ENCODE results near the gene HLF.

HLF gene

GRCh38 chr17:55304171-55304859, 39.6 kb downstream of the HLF start:
- no peak overlapping the region for H3K4me3 Mint-ChIP-seq
- no peak for DNase-seq
- H3K27ac Mint-ChIP-seq = no peak overlapping the region
- H3K9me3 Mint-ChIP-seq = no peaks in the 10 kb centered on the region
- ATAC-seq (replicated peaks) = no peak
- peaks cover 0 to 11% of the 10 kb centered on the region in 2 donors for H3K27me3 Mint-ChIP-seq
- no peaks in the 10 kb centered on the region for H3K36me3 Mint-ChIP-seq (ENCODE audit: insufficient read depth)
- H3K4me1 Mint-ChIP-seq (ENCODE audit: low read depth in 2 of 2) = no peaks in the 10 kb centered on the region

- Mint-ChIP-seq H3K9me3 (no peaks in the 10 kb centered on the region), H3K27ac (no peak overlapping the region), H3K36me3 (ENCODE audit: insufficient read depth) (no peaks in the 10 kb centered on the region), H3K4me1 (ENCODE audit: low read depth in 2 of 2) (no peaks in the 10 kb centered on the region), H3K27me3 (peaks cover 0 to 14% of the 10 kb centered on the region in 2 donors), H3K4me3 (no peak overlapping the region)
- no peak for ATAC-seq (replicated peaks)
- no peak for DNase-seq
Measured at GRCh38 chr17:55305321-55306087, 40.7 kb downstream of the HLF start.

GRCh38 chr17:55307879-55308278, 43.1 kb downstream of the HLF start:
- H3K36me3 Mint-ChIP-seq (ENCODE audit: insufficient read depth) = no peaks in the 10 kb centered on the region
- peaks cover 0 to 14% of the 10 kb centered on the region in 2 donors for H3K27me3 Mint-ChIP-seq
- H3K4me1 Mint-ChIP-seq (ENCODE audit: low read depth in 2 of 2) = no peaks in the 10 kb centered on the region
- ATAC-seq (replicated peaks) (no peak), DNase-seq (no peak)
- H3K27ac Mint-ChIP-seq = no peak overlapping the region
- H3K9me3 Mint-ChIP-seq = no peaks in the 10 kb centered on the region
- H3K4me3 Mint-ChIP-seq = no peak overlapping the region

GRCh38 chr17:55308613-55309391, 44.0 kb downstream of the HLF start:
- DNase-seq (no peak), ATAC-seq (replicated peaks) (no peak)
- Mint-ChIP-seq H3K4me1 (ENCODE audit: low read depth in 2 of 2) (no peaks in the 10 kb centered on the region), H3K27ac (no peak overlapping the region), H3K4me3 (no peak overlapping the region), H3K9me3 (no peaks in the 10 kb centered on the region), H3K27me3 (peaks cover 0 to 14% of the 10 kb centered on the region in 2 donors), H3K36me3 (ENCODE audit: insufficient read depth) (no peaks in the 10 kb centered on the region)

- no peak overlapping the region for H3K27ac Mint-ChIP-seq
- no peaks in the 10 kb centered on the region for H3K4me1 Mint-ChIP-seq (ENCODE audit: low read depth in 2 of 2)
- H3K36me3 Mint-ChIP-seq (ENCODE audit: insufficient read depth) = no peaks in the 10 kb centered on the region
- no peak for ATAC-seq (replicated peaks)
- H3K9me3 Mint-ChIP-seq = no peaks in the 10 kb centered on the region
- H3K27me3 Mint-ChIP-seq = peaks cover 0 to 14% of the 10 kb centered on the region in 2 donors
- no peak overlapping the region for H3K4me3 Mint-ChIP-seq
- no peak for DNase-seq
Measured at GRCh38 chr17:55311767-55312375, 47.1 kb downstream of the HLF start.

GRCh38 chr17:55312852-55313251, 48.1 kb downstream of the HLF start:
- no peak for ATAC-seq (replicated peaks)
- H3K4me3 Mint-ChIP-seq = no peak overlapping the region

GRCh38 chr17:55314061-55314783, 49.5 kb downstream of the HLF start:
- H3K4me3 Mint-ChIP-seq = no peak overlapping the region
- H3K36me3 Mint-ChIP-seq (ENCODE audit: insufficient read depth) = no peaks in the 10 kb centered on the region
- DNase-seq (no peak), ATAC-seq (replicated peaks) (no peak)
- H3K4me1 Mint-ChIP-seq (ENCODE audit: low read depth in 2 of 2) = no peaks in the 10 kb centered on the region
- peaks cover 0 to 4% of the 10 kb centered on the region in 2 donors for H3K27me3 Mint-ChIP-seq
- H3K27ac Mint-ChIP-seq = no peak overlapping the region
- no peaks in the 10 kb centered on the region for H3K9me3 Mint-ChIP-seq

More at GRCh38 chr17:55312852-55313251, 48.1 kb downstream of the HLF start:
- Mint-ChIP-seq H3K36me3 (ENCODE audit: insufficient read depth) (no peaks in the 10 kb centered on the region), H3K27me3 (peaks cover 0 to 9% of the 10 kb centered on the region in 2 donors), H3K9me3 (no peaks in the 10 kb centered on the region), H3K27ac (no peak overlapping the region), H3K4me1 (ENCODE audit: low read depth in 2 of 2) (no peaks in the 10 kb centered on the region)
- DNase-seq = no peak

GRCh38 chr17:55314784-55315491, 50.2 kb downstream of the HLF start:
- Mint-ChIP-seq H3K36me3 (ENCODE audit: insufficient read depth) (no peaks in the 10 kb centered on the region), H3K4me1 (ENCODE audit: low read depth in 2 of 2) (no peaks in the 10 kb centered on the region), H3K9me3 (no peaks in the 10 kb centered on the region), H3K27me3 (no peaks in the 10 kb centered on the region), H3K27ac (no peak overlapping the region), H3K4me3 (no peak overlapping the region)
- no peak for ATAC-seq (replicated peaks)
- no peak for DNase-seq

GRCh38 chr17:55316499-55316898, 51.7 kb downstream of the HLF start:
- no peak for ATAC-seq (replicated peaks)

GRCh38 chr17:55317284-55317683, 52.5 kb downstream of the HLF start:
- Mint-ChIP-seq H3K4me1 (ENCODE audit: low read depth in 2 of 2) (no peaks in the 10 kb centered on the region), H3K9me3 (no peaks in the 10 kb centered on the region), H3K27ac (no peak overlapping the region), H3K27me3 (no peaks in the 10 kb centered on the region), H3K36me3 (ENCODE audit: insufficient read depth) (no peaks in the 10 kb centered on the region), H3K4me3 (no peak overlapping the region)
- DNase-seq = no peak
- ATAC-seq (replicated peaks) = no peak

More at GRCh38 chr17:55316499-55316898, 51.7 kb downstream of the HLF start:
- Mint-ChIP-seq H3K27me3 (no peaks in the 10 kb centered on the region), H3K9me3 (no peaks in the 10 kb centered on the region), H3K27ac (no peak overlapping the region), H3K4me3 (no peak overlapping the region), H3K36me3 (ENCODE audit: insufficient read depth) (no peaks in the 10 kb centered on the region), H3K4me1 (ENCODE audit: low read depth in 2 of 2) (no peaks in the 10 kb centered on the region)
- no peak for DNase-seq

- Mint-ChIP-seq H3K27ac (no peak overlapping the region), H3K36me3 (ENCODE audit: insufficient read depth) (no peaks in the 10 kb centered on the region), H3K9me3 (no peaks in the 10 kb centered on the region), H3K4me1 (ENCODE audit: low read depth in 2 of 2) (no peaks in the 10 kb centered on the region), H3K27me3 (no peaks in the 10 kb centered on the region), H3K4me3 (no peak overlapping the region)
- no peak for DNase-seq
- ATAC-seq (replicated peaks) = no peak
Measured at GRCh38 chr17:55318081-55318480, 53.3 kb downstream of the HLF start.

- ATAC-seq (replicated peaks) = no peak
- DNase-seq = no peak
- no peaks in the 10 kb centered on the region for H3K4me1 Mint-ChIP-seq (ENCODE audit: low read depth in 2 of 2)
- no peaks in the 10 kb centered on the region for H3K36me3 Mint-ChIP-seq (ENCODE audit: insufficient read depth)
- no peaks in the 10 kb centered on the region for H3K27me3 Mint-ChIP-seq
- H3K9me3 Mint-ChIP-seq = no peaks in the 10 kb centered on the region
- H3K4me3 Mint-ChIP-seq = no peak overlapping the region
- H3K27ac Mint-ChIP-seq = no peak overlapping the region
Measured at GRCh38 chr17:55318715-55319487, 54.1 kb downstream of the HLF start.
